Epithelial cell of proximal tubule (primary cell): ENCODE results near the gene HUWE1. TPM values are rescaled to one million over a fixed set of nuclear protein-coding genes. Genes with fewer than 3 reads are reported as not detected.
"Not testable (repeated sequence)": the region's sequence is repeated elsewhere in the genome, so short reads cannot be mapped to it uniquely, and the experiment has no call there.

Experiments
- DNase-seq: peaks from one replicate; pipeline ENCODE4 v3.0.0-alpha.2; 2011; ENCODE audit warnings: low read depth
- H3K4me3 ChIP-seq: 2 replicates; pipeline ENCODE4 v1.5.1; 2011; ENCODE audit warnings: low read depth, mild to moderate bottlenecking, low read length
- total RNA-seq: library from RNA; depleted of rRNA; stranded (reverse); fragments of >200 nt; gene quantifications from 2 replicates; pipeline ENCODE4 v1.2.3, GENCODE V29; 2015
- TF ChIP-seq, protein P1 (sequence below): conservative IDR thresholded peaks from 2 replicates; pipeline ENCODE4 v1.5.1; 2012; ENCODE audit warnings: low read depth, mild to moderate bottlenecking, low read length

The HUWE1 gene
- total RNA-seq, 1 donor from 2014 or later = 67.2 TPM

DNA sequence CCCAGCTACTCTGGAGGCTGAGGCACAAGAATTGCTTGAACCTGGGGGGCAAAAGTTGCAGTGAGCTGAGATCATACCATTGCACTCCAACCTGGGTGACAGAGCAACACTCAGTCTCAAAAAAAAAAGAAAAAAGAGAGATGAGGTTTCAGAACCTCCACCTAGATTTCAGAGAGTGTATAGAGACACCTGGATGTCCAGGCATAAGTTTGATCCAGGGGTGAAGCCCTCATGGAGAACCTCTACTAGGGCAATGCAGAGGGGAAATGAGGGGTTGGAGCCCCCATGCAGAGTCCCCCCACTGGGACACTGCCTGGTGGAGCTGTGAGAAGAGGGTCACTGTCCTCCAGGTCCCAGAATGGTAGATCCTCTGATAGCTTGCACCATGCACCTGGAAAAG lies 159.5 kb downstream of the HUWE1 start:
- TF ChIP-seq, protein P1, sequence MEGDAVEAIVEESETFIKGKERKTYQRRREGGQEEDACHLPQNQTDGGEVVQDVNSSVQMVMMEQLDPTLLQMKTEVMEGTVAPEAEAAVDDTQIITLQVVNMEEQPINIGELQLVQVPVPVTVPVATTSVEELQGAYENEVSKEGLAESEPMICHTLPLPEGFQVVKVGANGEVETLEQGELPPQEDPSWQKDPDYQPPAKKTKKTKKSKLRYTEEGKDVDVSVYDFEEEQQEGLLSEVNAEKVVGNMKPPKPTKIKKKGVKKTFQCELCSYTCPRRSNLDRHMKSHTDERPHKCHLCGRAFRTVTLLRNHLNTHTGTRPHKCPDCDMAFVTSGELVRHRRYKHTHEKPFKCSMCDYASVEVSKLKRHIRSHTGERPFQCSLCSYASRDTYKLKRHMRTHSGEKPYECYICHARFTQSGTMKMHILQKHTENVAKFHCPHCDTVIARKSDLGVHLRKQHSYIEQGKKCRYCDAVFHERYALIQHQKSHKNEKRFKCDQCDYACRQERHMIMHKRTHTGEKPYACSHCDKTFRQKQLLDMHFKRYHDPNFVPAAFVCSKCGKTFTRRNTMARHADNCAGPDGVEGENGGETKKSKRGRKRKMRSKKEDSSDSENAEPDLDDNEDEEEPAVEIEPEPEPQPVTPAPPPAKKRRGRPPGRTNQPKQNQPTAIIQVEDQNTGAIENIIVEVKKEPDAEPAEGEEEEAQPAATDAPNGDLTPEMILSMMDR = no peak
- no peak for DNase-seq
- no peak overlapping the region for H3K4me3 ChIP-seq

DNA sequence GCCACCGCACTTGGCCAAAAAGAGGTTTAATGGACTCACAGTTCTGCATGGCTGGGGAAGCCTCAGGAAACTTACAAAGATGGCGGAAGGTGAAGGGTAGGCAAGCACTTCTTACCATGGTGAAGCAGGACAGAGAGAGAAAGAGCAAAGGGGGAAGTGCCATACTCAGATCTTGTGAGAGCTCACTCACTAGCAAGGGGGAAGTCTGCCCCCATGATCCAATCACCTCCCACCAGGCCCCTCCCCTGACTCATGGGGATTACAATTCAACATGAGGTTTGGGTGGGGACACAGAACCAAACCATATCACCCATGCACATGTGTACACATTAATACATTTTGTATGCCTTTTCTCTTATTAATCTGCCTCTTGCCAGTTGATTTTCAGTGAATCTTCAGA lies 175.2 kb downstream of the HUWE1 start:
- TF ChIP-seq, protein P1 = no peak
- no peak for DNase-seq
- no peak overlapping the region for H3K4me3 ChIP-seq

DNA sequence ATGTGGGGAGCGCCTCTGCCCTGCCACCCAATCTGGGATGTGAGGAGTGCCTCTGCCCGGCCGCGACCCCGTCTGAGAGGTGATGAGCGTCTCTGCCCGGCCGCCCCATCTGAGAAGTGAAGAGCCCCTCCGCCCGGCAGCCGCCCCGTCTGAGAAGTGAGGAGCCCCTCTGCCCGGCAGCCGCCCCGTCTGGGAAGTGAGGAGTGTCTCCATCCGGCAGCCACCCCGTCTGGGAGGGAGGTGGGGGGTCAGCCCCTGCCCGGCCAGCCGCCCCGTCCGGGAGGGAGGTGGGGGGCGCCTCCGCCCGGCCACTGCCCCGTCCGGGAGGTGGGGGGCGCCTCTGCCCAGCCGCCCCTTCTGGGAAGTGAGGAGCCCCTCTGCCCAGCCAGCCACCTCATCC lies 182.5 kb downstream of the HUWE1 start:
- not testable (repeated sequence) for DNase-seq, H3K4me3 ChIP-seq

DNA sequence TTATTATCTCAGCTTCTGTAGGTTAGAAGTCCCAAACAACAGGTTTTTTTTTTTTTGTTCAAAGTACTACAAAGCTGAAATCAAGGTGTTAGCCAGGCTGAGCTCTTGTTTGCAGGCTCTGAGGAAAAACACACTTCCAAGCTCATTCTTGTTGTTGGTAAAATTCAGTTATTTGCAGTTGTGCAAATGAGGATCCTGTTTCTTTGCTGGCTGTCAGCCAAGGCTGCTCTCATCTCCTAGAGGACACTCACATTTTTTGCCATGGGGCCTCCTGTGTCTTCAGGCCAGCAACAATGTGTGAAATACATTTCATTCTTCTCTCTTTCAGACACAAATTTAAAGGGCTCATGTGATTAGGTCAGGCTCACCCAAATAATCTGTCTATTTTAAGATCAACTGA lies 192.1 kb downstream of the HUWE1 start:
- DNase-seq = no peak
- TF ChIP-seq, protein P1 = no peak
- no peak overlapping the region for H3K4me3 ChIP-seq

DNA sequence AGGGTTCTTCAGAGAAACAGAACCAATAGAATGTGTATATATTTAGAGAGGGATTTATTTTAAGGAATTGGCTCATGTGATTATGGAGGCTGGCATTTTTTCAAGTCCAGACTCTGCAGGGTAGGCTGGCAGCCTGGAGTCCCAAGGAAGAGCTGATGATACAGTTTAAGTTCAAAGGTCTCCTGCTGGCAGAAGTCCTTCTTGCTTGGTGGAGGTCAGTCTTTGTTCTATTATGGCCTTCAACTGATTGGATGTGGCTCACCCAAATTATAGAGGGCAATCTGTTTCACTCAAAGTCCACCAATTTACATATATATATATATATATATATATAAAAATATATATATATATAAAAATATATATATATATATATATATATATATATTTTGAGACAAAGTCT lies 200.2 kb downstream of the HUWE1 start:
- TF ChIP-seq, protein P1 = no peak
- no peak overlapping the region for H3K4me3 ChIP-seq
- DNase-seq = no peak

DNA sequence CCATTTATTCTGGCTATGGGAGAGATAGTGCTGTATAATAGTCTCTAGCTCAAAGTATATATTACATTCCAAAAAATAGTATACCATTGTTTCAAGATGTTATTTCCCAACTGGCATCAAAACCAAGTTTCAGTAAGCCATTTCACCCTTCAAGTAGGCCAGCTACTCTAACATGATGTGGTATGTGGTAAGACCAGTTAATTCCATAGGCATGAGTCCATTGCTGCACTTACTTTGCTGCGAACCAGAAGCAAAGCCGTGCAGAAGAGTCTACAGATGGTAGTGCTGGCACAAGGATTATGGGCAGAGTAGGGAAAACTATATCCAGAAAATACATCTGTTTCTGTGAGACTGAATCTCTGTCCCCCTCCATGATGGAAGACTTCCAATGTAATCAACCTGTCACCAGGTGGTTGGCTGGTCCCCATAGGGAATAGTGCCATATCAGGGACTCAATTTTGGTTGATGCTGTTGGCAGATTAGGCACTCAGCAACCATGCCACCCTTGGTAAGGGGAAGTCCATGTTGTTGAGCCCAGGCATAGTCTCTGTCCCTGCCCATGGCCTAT lies 202.6 kb downstream of the HUWE1 start:
- TF ChIP-seq, protein P1 = no peak
- DNase-seq = no peak

DNA sequence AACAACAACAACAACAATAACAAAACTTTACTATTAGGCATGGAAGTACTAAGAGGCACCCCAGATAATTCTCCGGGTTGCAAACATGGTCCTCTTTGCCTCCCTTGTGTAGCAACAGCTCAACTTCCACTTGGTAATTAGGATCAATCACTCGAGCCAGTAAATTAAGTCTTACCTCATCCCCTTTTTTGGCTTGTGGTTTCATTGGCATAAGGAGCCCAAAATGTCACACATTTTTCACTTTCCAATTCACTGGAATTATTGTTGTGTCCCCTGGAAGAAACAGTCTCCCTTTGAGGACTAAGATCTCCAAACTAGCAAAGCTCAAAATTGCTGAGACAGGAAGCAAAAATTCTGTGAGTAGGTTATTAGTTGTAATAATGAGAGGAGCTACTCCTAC lies 203.1 kb downstream of the HUWE1 start:
- TF ChIP-seq, protein P1 = no peak
- DNase-seq = no peak
- H3K4me3 ChIP-seq = no peak overlapping the region

More for the DNA sequence above, 202.6 kb downstream of the HUWE1 start:
- no peak overlapping the region for H3K4me3 ChIP-seq
